SK-N-SH (cell line): Measurements from ENCODE around the gene DNAJB6. TPM values are rescaled to one million over a fixed set of nuclear protein-coding genes. Genes with fewer than 3 reads are reported as not detected.

Source experiments
- CTCF ChIA-PET: fragments of 300-600, 350-600 bp; formaldehyde crosslinking; extraction: SDS; loops from one replicate; lab custom pipeline; 2021; lab: Yijun Ruan, JAX
- POLR2A ChIA-PET: fragments of 350-600 bp; sonication (Branson Sonifier 250); formaldehyde crosslinking; extraction: SDS; loops from one replicate; lab custom pipeline; 2020; ENCODE audit warnings: antibody characterized with exemption, inconsistent platforms; lab: Yijun Ruan, JAX
- DNase-seq: peaks from one replicate; pipeline ENCODE4 v3.0.0; 2012
- H2AFZ ChIP-seq: fragments of 200-600 bp; sonication (generic); 2 replicates; pipeline ENCODE4 v1.8.1; 2016; ENCODE audit warnings: antibody characterized with exemption, mild to moderate bottlenecking, low read depth
- H3F3A ChIP-seq: fragments of 200-600 bp; sonication (generic); replicated peaks from 2 replicates; pipeline ENCODE3; 2016; ENCODE audit warnings: antibody characterized with exemption, mild to moderate bottlenecking; ENCODE audit not compliant: insufficient read depth
- H3K27ac ChIP-seq, 2 experiments: fragments of 200-500 bp in 1 of 2; fragments of 200-600 bp in 1 of 2; sonication (Bioruptor generic) in 1 of 2; sonication (generic), shearing (Covaris generic) in 1 of 2; 2 replicates each; pipeline versions ENCODE4 v1.5.1 to v1.6.1; 2014 to 2016; ENCODE audit warnings: low read depth in 2 of 2, inconsistent platforms in 1 of 2, low read length in 1 of 2, mild to moderate bottlenecking in 1 of 2, mixed read lengths in 1 of 2
- H3K27me3 ChIP-seq: fragments of 200-600 bp; sonication (generic), shearing (Covaris generic); 2 replicates; pipeline ENCODE4 v1.6.1; 2016; ENCODE audit warnings: mixed run types; ENCODE audit not compliant: insufficient read depth
- H3K36me3 ChIP-seq, 2 experiments: fragments of 200-500 bp in 1 of 2; fragments of 200-600 bp in 1 of 2; sonication (Bioruptor generic) in 1 of 2; sonication (generic) in 1 of 2; replicated peaks in 1 of 2; 2 replicates each; pipeline versions ENCODE3 to v1.5.1; 2014 to 2016; ENCODE audit warnings: low read length in 1 of 2, mild to moderate bottlenecking in 1 of 2; ENCODE audit not compliant: insufficient read depth in 2 of 2, control insufficient read depth in 1 of 2
- H3K4me1 ChIP-seq, 2 experiments: fragments of 200-500 bp in 1 of 2; fragments of 200-600 bp in 1 of 2; sonication (Bioruptor generic) in 1 of 2; sonication (generic), shearing (Covaris generic) in 1 of 2; 2 replicates each; pipeline versions ENCODE4 v1.5.1 to v1.6.1; 2014 to 2016; ENCODE audit warnings: low read depth in 1 of 2, low read length in 1 of 2, mixed run types in 1 of 2; ENCODE audit not compliant: insufficient read depth in 2 of 2, control insufficient read depth in 1 of 2
- H3K4me2 ChIP-seq: fragments of 200-600 bp; sonication (generic), shearing (Covaris generic); 2 replicates; pipeline ENCODE4 v1.6.1; 2017; ENCODE audit warnings: mixed run types
- H3K4me3 ChIP-seq, 2 experiments: fragments of 200-500 bp in 1 of 2; fragments of 200-600 bp in 1 of 2; sonication (Bioruptor generic) in 1 of 2; sonication (generic), shearing (Covaris generic) in 1 of 2; 2 replicates each; pipeline versions ENCODE4 v1.5.1 to v1.8.1; 2014 to 2016; ENCODE audit warnings: low read depth in 2 of 2, inconsistent platforms in 1 of 2, low read length in 1 of 2, mild to moderate bottlenecking in 1 of 2, mixed read lengths in 1 of 2, moderate library complexity in 1 of 2
- H3K79me2 ChIP-seq: fragments of 200-600 bp; sonication (generic); 2 replicates; pipeline ENCODE4 v1.8.1; 2017; ENCODE audit warnings: mild to moderate bottlenecking; ENCODE audit not compliant: insufficient read depth
- H3K9ac ChIP-seq: fragments of 200-600 bp; sonication (generic); 2 replicates; pipeline ENCODE4 v1.6.1; 2017; ENCODE audit warnings: mixed run types
- H3K9me2 ChIP-seq: fragments of 200-600 bp; sonication (generic); 2 replicates; pipeline ENCODE4 v1.6.1; 2017; ENCODE audit warnings: mixed run types
- H3K9me3 ChIP-seq: fragments of 200-600 bp; sonication (generic); 2 replicates; pipeline ENCODE4 v1.6.1; 2017; ENCODE audit warnings: mixed run types, mild to moderate bottlenecking, moderate library complexity
- H4K20me1 ChIP-seq: fragments of 200-600 bp; sonication (generic); 2 replicates; pipeline ENCODE4 v1.6.1; 2017; ENCODE audit warnings: mild to moderate bottlenecking, mixed run types; ENCODE audit not compliant: insufficient read depth
- CTCF ChIP-seq: fragments of 200-600 bp; sonication (generic); IDR thresholded peaks from 2 replicates; pipeline ENCODE4 v1.6.1; 2017; ENCODE audit warnings: antibody characterized with exemption, mild to moderate bottlenecking, moderate library complexity
- ELF1 ChIP-seq: IDR thresholded peaks from 2 replicates; pipeline ENCODE4 v1.4.0; 2012
- EZH2phosphoT487 ChIP-seq: fragments of 200-600 bp; sonication (generic); IDR thresholded peaks from 2 replicates; pipeline ENCODE4 v1.6.1; 2017; ENCODE audit warnings: low read depth, mixed run types, mild to moderate bottlenecking, antibody characterized with exemption, moderate library complexity, borderline replicate concordance
- FOSL2 ChIP-seq: IDR thresholded peaks from 2 replicates; pipeline ENCODE4 v1.4.0; 2012; ENCODE audit warnings: low read depth, mild to moderate bottlenecking, moderate library complexity, borderline replicate concordance
- FOXJ3 ChIP-seq: sonication (generic); formaldehyde crosslinking; IDR thresholded peaks from 2 replicates; pipeline ENCODE4 v1.5.1; 2020; ENCODE audit warnings: mild to moderate bottlenecking, missing genetic modification reagents
- FOXM1 ChIP-seq: IDR thresholded peaks from 2 replicates; pipeline ENCODE4 v1.4.0; 2012; ENCODE audit warnings: low read depth, mild to moderate bottlenecking
- GATA2 ChIP-seq: sonication (generic); formaldehyde crosslinking; IDR thresholded peaks from 2 replicates; pipeline ENCODE4 v1.5.0; 2020; ENCODE audit warnings: mild to moderate bottlenecking, missing genetic modification reagents
- IRF3 ChIP-seq: fragments of 150-350 bp; IDR thresholded peaks from 2 replicates; pipeline ENCODE4 v1.6.1; 2016; ENCODE audit warnings: mild to moderate bottlenecking, low read depth, low read length
- MAX ChIP-seq: IDR thresholded peaks from 2 replicates; pipeline ENCODE4 v1.4.0; 2012; ENCODE audit warnings: low read depth
- MEF2A ChIP-seq: IDR thresholded peaks from 2 replicates; pipeline ENCODE4 v1.4.0; 2012; ENCODE audit warnings: low read depth, borderline replicate concordance
- MXI1 ChIP-seq: IDR thresholded peaks from 2 replicates; pipeline ENCODE4 v1.6.1; 2012; ENCODE audit warnings: mild to moderate bottlenecking, low read depth, low read length, improper control_type of control experiment
- NFIC ChIP-seq: IDR thresholded peaks from 2 replicates; pipeline ENCODE4 v1.4.0; 2012; ENCODE audit warnings: borderline replicate concordance
- NRF1 ChIP-seq: IDR thresholded peaks from 2 replicates; pipeline ENCODE4 v1.6.1; 2012; ENCODE audit warnings: low read depth, mild to moderate bottlenecking, low read length
- POLR2AphosphoS5 ChIP-seq: IDR thresholded peaks from 2 replicates; pipeline ENCODE4 v1.6.1; 2012; ENCODE audit warnings: low read depth, low read length
- RAD21 ChIP-seq: IDR thresholded peaks from 2 replicates; pipeline ENCODE4 v1.6.1; 2012; ENCODE audit warnings: mild to moderate bottlenecking, low read length
- RCOR1 ChIP-seq: fragments of 150-350 bp; IDR thresholded peaks from 2 replicates; pipeline ENCODE4 v1.6.1; 2017; ENCODE audit warnings: antibody characterized with exemption, low read length
- RFX5 ChIP-seq: IDR thresholded peaks from 2 replicates; pipeline ENCODE4 v1.6.1; 2012; ENCODE audit warnings: mild to moderate bottlenecking, improper control_type of control experiment, low read length
- RXRA ChIP-seq: IDR thresholded peaks from 2 replicates; pipeline ENCODE4 v1.4.0; 2012; ENCODE audit warnings: low read depth, mild to moderate bottlenecking, borderline replicate concordance
- SMC3 ChIP-seq: IDR thresholded peaks from 2 replicates; pipeline ENCODE4 v1.6.1; 2012; ENCODE audit warnings: low read depth, low read length, improper control_type of control experiment
- TAF1 ChIP-seq: IDR thresholded peaks from 2 replicates; pipeline ENCODE4 v1.6.1; 2012; ENCODE audit warnings: low read depth, mild to moderate bottlenecking, low read length, moderate library complexity, borderline replicate concordance
- TCF12 ChIP-seq: IDR thresholded peaks from 2 replicates; pipeline ENCODE4 v1.4.0; 2012
- TEAD4 ChIP-seq: IDR thresholded peaks from 2 replicates; pipeline ENCODE4 v1.4.0; 2012; ENCODE audit warnings: mild to moderate bottlenecking, borderline replicate concordance; ENCODE audit not compliant: insufficient read depth
- USF1 ChIP-seq: IDR thresholded peaks from 2 replicates; pipeline ENCODE4 v1.4.0; 2012; ENCODE audit warnings: low read depth, borderline replicate concordance
- YY1 ChIP-seq: IDR thresholded peaks from 2 replicates; pipeline ENCODE4 v1.4.0; 2012; ENCODE audit warnings: low read depth, mild to moderate bottlenecking
- WGBS: methylation state at CpG from one replicate; pipeline ENCODE4 v1.1.6; 2017; ENCODE audit warnings: low lambda C conversion rate; 5-methylcytosine and 5-hydroxymethylcytosine counted together
- polyA plus RNA-seq, 3 experiments: library from polyadenylated mRNA; depleted of rRNA; stranded (reverse); fragments of >200 nt; gene quantifications; 2 replicates each; pipeline ENCODE4 v1.2.3, GENCODE V29; 2012

DNAJB6 gene
- polyA plus RNA-seq, 1 of the 3 experiments (the other 2 are of a cell fraction) = 176 TPM

- no peak overlapping the region for H3K9ac ChIP-seq
- H3K36me3 ChIP-seq = no peaks in the 10 kb centered on the region
- WGBS = 43% methylated on average over 12 of the region's 12 CpGs
- no peak overlapping the region for H3K27ac ChIP-seq
- no peak overlapping the region for H2AFZ ChIP-seq
- no peaks in the 10 kb centered on the region for H3K9me3 ChIP-seq
- no peaks in the 10 kb centered on the region for H4K20me1 ChIP-seq
- CTCF ChIA-PET = interaction anchor here (0.6 kb wide), 1 partner anchor 13 kb away, joined by 3 read pairs; no protein-coding TSS in a partner anchor
- H3K27me3 ChIP-seq = no peaks in the 10 kb centered on the region
- H3K9me2 ChIP-seq = no peaks in the 10 kb centered on the region
- no peak overlapping the region for H3K4me2 ChIP-seq
- no peak overlapping the region for H3K4me3 ChIP-seq
- peaks cover 0 to 11% of the 10 kb centered on the region in 2 experiments; a peak in 1 of 4 replicates for H3K4me1 ChIP-seq
- TF ChIP-seq TEAD4 (no peak), MEF2A (no peak), SMC3 (no peak), GATA2 (no peak), RAD21 (no peak), IRF3 (no peak), RCOR1 (no peak), MXI1 (no peak), NRF1 (no peak), RXRA (no peak), MAX (no peak), POLR2AphosphoS5 (no peak), FOXJ3 (no peak), FOSL2 (no peak), TAF1 (no peak), TCF12 (no peak)
- POLR2A ChIA-PET = no interaction called here
- DNase-seq = no peak
- no peaks in the 10 kb centered on the region for H3K79me2 ChIP-seq
- no peaks in the 10 kb centered on the region for H3F3A ChIP-seq
Measured at GRCh38 chr7:157461573-157462418, 125.0 kb downstream of the DNAJB6 start.

GRCh38 chr7:157462419-157462771 lies 125.6 kb downstream of the DNAJB6 start:
- Histone ChIP-seq H3K79me2 (no peaks in the 10 kb centered on the region), H3K9ac (no peak overlapping the region), H3F3A (no peaks in the 10 kb centered on the region), H3K4me1 (peaks cover 0 to 11% of the 10 kb centered on the region in 2 experiments; a peak in 1 of 4 replicates), H3K27ac (no peak overlapping the region), H3K4me3 (no peak overlapping the region), H3K9me3 (no peaks in the 10 kb centered on the region), H3K36me3 (no peaks in the 10 kb centered on the region), H3K9me2 (no peaks in the 10 kb centered on the region), H2AFZ (no peak overlapping the region), H3K4me2 (no peak overlapping the region), H4K20me1 (no peaks in the 10 kb centered on the region), H3K27me3 (no peaks in the 10 kb centered on the region)
- POLR2A ChIA-PET = no interaction called here
- CTCF ChIA-PET = interaction anchor here (0.6 kb wide), 1 partner anchor 12 kb away, joined by 3 read pairs; no protein-coding TSS in a partner anchor
- 71% methylated on average over 20 of the region's 20 CpGs for WGBS
- no peak for DNase-seq
- no peak for TF ChIP-seq MXI1
- no peak for TF ChIP-seq RXRA
- no peak for TF ChIP-seq EZH2phosphoT487
- TF ChIP-seq GATA2 = no peak
- TF ChIP-seq ELF1 = no peak
- TF ChIP-seq FOSL2 = no peak
- no peak for TF ChIP-seq FOXJ3
- no peak for TF ChIP-seq RFX5
- no peak for TF ChIP-seq POLR2AphosphoS5
- no peak for TF ChIP-seq NFIC
- no peak for TF ChIP-seq FOXM1
- no peak for TF ChIP-seq USF1
- no peak for TF ChIP-seq MAX
- no peak for TF ChIP-seq CTCF
- no peak for TF ChIP-seq YY1
- TF ChIP-seq RCOR1 = no peak
- TF ChIP-seq NRF1 = no peak
- TF ChIP-seq TAF1 = no peak
